SK-N-SH (cell line): ENCODE results near the gene FAM184B. TPM values are rescaled to one million over a fixed set of nuclear protein-coding genes. Genes with fewer than 3 reads are reported as not detected.

Experiments
- CTCF ChIA-PET: fragments of 300-600, 350-600 bp; formaldehyde crosslinking; extraction: SDS; loops from one replicate; lab custom pipeline; 2021; lab: Yijun Ruan, JAX
- POLR2A ChIA-PET: fragments of 350-600 bp; sonication (Branson Sonifier 250); formaldehyde crosslinking; extraction: SDS; loops from one replicate; lab custom pipeline; 2020; ENCODE audit warnings: antibody characterized with exemption, inconsistent platforms; lab: Yijun Ruan, JAX
- DNase-seq: peaks from one replicate; pipeline ENCODE4 v3.0.0; 2012
- H2AFZ ChIP-seq: fragments of 200-600 bp; sonication (generic); 2 replicates; pipeline ENCODE4 v1.8.1; 2016; ENCODE audit warnings: antibody characterized with exemption, mild to moderate bottlenecking, low read depth
- H3F3A ChIP-seq: fragments of 200-600 bp; sonication (generic); replicated peaks from 2 replicates; pipeline ENCODE3; 2016; ENCODE audit warnings: antibody characterized with exemption, mild to moderate bottlenecking; ENCODE audit not compliant: insufficient read depth
- H3K27ac ChIP-seq, 2 experiments: fragments of 200-500 bp in 1 of 2; fragments of 200-600 bp in 1 of 2; sonication (Bioruptor generic) in 1 of 2; sonication (generic), shearing (Covaris generic) in 1 of 2; 2 replicates each; pipeline versions ENCODE4 v1.5.1 to v1.6.1; 2014 to 2016; ENCODE audit warnings: low read depth in 2 of 2, inconsistent platforms in 1 of 2, low read length in 1 of 2, mild to moderate bottlenecking in 1 of 2, mixed read lengths in 1 of 2
- H3K27me3 ChIP-seq: fragments of 200-600 bp; sonication (generic), shearing (Covaris generic); 2 replicates; pipeline ENCODE4 v1.6.1; 2016; ENCODE audit warnings: mixed run types; ENCODE audit not compliant: insufficient read depth
- H3K36me3 ChIP-seq, 2 experiments: fragments of 200-500 bp in 1 of 2; fragments of 200-600 bp in 1 of 2; sonication (Bioruptor generic) in 1 of 2; sonication (generic) in 1 of 2; replicated peaks in 1 of 2; 2 replicates each; pipeline versions ENCODE3 to v1.5.1; 2014 to 2016; ENCODE audit warnings: low read length in 1 of 2, mild to moderate bottlenecking in 1 of 2; ENCODE audit not compliant: insufficient read depth in 2 of 2, control insufficient read depth in 1 of 2
- H3K4me1 ChIP-seq, 2 experiments: fragments of 200-500 bp in 1 of 2; fragments of 200-600 bp in 1 of 2; sonication (Bioruptor generic) in 1 of 2; sonication (generic), shearing (Covaris generic) in 1 of 2; 2 replicates each; pipeline versions ENCODE4 v1.5.1 to v1.6.1; 2014 to 2016; ENCODE audit warnings: low read depth in 1 of 2, low read length in 1 of 2, mixed run types in 1 of 2; ENCODE audit not compliant: insufficient read depth in 2 of 2, control insufficient read depth in 1 of 2
- H3K4me2 ChIP-seq: fragments of 200-600 bp; sonication (generic), shearing (Covaris generic); 2 replicates; pipeline ENCODE4 v1.6.1; 2017; ENCODE audit warnings: mixed run types
- H3K4me3 ChIP-seq, 2 experiments: fragments of 200-500 bp in 1 of 2; fragments of 200-600 bp in 1 of 2; sonication (Bioruptor generic) in 1 of 2; sonication (generic), shearing (Covaris generic) in 1 of 2; 2 replicates each; pipeline versions ENCODE4 v1.5.1 to v1.8.1; 2014 to 2016; ENCODE audit warnings: low read depth in 2 of 2, inconsistent platforms in 1 of 2, low read length in 1 of 2, mild to moderate bottlenecking in 1 of 2, mixed read lengths in 1 of 2, moderate library complexity in 1 of 2
- H3K79me2 ChIP-seq: fragments of 200-600 bp; sonication (generic); 2 replicates; pipeline ENCODE4 v1.8.1; 2017; ENCODE audit warnings: mild to moderate bottlenecking; ENCODE audit not compliant: insufficient read depth
- H3K9ac ChIP-seq: fragments of 200-600 bp; sonication (generic); 2 replicates; pipeline ENCODE4 v1.6.1; 2017; ENCODE audit warnings: mixed run types
- H3K9me2 ChIP-seq: fragments of 200-600 bp; sonication (generic); 2 replicates; pipeline ENCODE4 v1.6.1; 2017; ENCODE audit warnings: mixed run types
- H3K9me3 ChIP-seq: fragments of 200-600 bp; sonication (generic); 2 replicates; pipeline ENCODE4 v1.6.1; 2017; ENCODE audit warnings: mixed run types, mild to moderate bottlenecking, moderate library complexity
- H4K20me1 ChIP-seq: fragments of 200-600 bp; sonication (generic); 2 replicates; pipeline ENCODE4 v1.6.1; 2017; ENCODE audit warnings: mild to moderate bottlenecking, mixed run types; ENCODE audit not compliant: insufficient read depth
- CHD2 ChIP-seq: fragments of 150-350 bp; IDR thresholded peaks from 2 replicates; pipeline ENCODE4 v1.6.1; 2018; ENCODE audit warnings: low read length; ENCODE audit not compliant: partially characterized antibody
- CTCF ChIP-seq: fragments of 200-600 bp; sonication (generic); IDR thresholded peaks from 2 replicates; pipeline ENCODE4 v1.6.1; 2017; ENCODE audit warnings: antibody characterized with exemption, mild to moderate bottlenecking, moderate library complexity
- FOXM1 ChIP-seq: IDR thresholded peaks from 2 replicates; pipeline ENCODE4 v1.4.0; 2012; ENCODE audit warnings: low read depth, mild to moderate bottlenecking
- RAD21 ChIP-seq: IDR thresholded peaks from 2 replicates; pipeline ENCODE4 v1.6.1; 2012; ENCODE audit warnings: mild to moderate bottlenecking, low read length
- RXRA ChIP-seq: IDR thresholded peaks from 2 replicates; pipeline ENCODE4 v1.4.0; 2012; ENCODE audit warnings: low read depth, mild to moderate bottlenecking, borderline replicate concordance
- TAF1 ChIP-seq: IDR thresholded peaks from 2 replicates; pipeline ENCODE4 v1.6.1; 2012; ENCODE audit warnings: low read depth, mild to moderate bottlenecking, low read length, moderate library complexity, borderline replicate concordance
- TEAD4 ChIP-seq: IDR thresholded peaks from 2 replicates; pipeline ENCODE4 v1.4.0; 2012; ENCODE audit warnings: mild to moderate bottlenecking, borderline replicate concordance; ENCODE audit not compliant: insufficient read depth
- WGBS: methylation state at CpG from one replicate; pipeline ENCODE4 v1.1.6; 2017; ENCODE audit warnings: low lambda C conversion rate; 5-methylcytosine and 5-hydroxymethylcytosine counted together
- polyA plus RNA-seq, 3 experiments: library from polyadenylated mRNA; depleted of rRNA; stranded (reverse); fragments of >200 nt; gene quantifications; 2 replicates each; pipeline ENCODE4 v1.2.3, GENCODE V29; 2012
- TF ChIP-seq, protein P1 (sequence below): IDR thresholded peaks from 2 replicates; pipeline ENCODE4 v1.4.0; 2012; ENCODE audit warnings: low read depth, borderline replicate concordance

Gene FAM184B
- polyA plus RNA-seq, 1 of the 3 experiments (the other 2 are of a cell fraction), result not detected

- H3K27ac ChIP-seq, result peak overlapping the region in 1 of 2 experiments; percentile 31; a peak in 1 of 4 replicates
- H3F3A ChIP-seq, result no peaks in the 10 kb centered on the region
- no peaks in the 10 kb centered on the region; a peak in 1 of 4 replicates for H3K4me1 ChIP-seq
- POLR2A ChIA-PET, result no interaction called here
- H3K79me2 ChIP-seq, result no peaks in the 10 kb centered on the region
- DNase-seq, result peak; percentile 39
- no peaks in the 10 kb centered on the region for H3K9me2 ChIP-seq
- no peaks in the 10 kb centered on the region for H3K27me3 ChIP-seq
- H3K4me3 ChIP-seq, result no peak overlapping the region
- no peaks in the 10 kb centered on the region for H3K36me3 ChIP-seq
- no peaks in the 10 kb centered on the region for H3K9me3 ChIP-seq
- no peaks in the 10 kb centered on the region for H4K20me1 ChIP-seq
- TF ChIP-seq CTCF (no peak), TEAD4 (no peak), CHD2 (no peak), RXRA (no peak), TAF1 (no peak)
- TF ChIP-seq, protein P1, sequence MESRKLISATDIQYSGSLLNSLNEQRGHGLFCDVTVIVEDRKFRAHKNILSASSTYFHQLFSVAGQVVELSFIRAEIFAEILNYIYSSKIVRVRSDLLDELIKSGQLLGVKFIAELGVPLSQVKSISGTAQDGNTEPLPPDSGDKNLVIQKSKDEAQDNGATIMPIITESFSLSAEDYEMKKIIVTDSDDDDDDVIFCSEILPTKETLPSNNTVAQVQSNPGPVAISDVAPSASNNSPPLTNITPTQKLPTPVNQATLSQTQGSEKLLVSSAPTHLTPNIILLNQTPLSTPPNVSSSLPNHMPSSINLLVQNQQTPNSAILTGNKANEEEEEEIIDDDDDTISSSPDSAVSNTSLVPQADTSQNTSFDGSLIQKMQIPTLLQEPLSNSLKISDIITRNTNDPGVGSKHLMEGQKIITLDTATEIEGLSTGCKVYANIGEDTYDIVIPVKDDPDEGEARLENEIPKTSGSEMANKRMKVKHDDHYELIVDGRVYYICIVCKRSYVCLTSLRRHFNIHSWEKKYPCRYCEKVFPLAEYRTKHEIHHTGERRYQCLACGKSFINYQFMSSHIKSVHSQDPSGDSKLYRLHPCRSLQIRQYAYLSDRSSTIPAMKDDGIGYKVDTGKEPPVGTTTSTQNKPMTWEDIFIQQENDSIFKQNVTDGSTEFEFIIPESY, result no peak
- CTCF ChIA-PET, result no interaction called here
- H2AFZ ChIP-seq, result no peak overlapping the region
- no peak overlapping the region for H3K4me2 ChIP-seq
- 53% methylated on average over 3 of the region's 3 CpGs for WGBS
- H3K9ac ChIP-seq, result no peak overlapping the region
Measured at GRCh38 chr4:17763416-17763815, 18.0 kb downstream of the FAM184B start.

DNA sequence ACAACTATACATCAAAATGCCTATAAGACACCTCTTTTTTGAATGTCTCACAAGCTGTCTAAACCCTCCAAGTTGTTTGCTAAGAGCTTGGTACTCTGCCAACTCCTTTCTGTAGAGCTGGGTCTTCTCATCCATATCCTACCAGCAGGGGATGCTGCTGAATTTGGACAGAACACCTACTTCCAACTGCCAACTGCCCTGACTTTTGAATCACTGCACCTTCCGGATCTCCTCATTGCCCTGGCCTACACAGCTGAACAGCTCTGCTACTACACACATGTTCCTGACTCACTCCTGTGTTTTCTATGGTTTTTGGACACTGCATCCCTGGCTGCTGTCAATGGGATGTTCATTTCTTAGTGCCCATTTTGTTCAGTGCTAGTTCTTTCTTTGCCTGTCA lies 18.7 kb downstream of the FAM184B start:
- no peak for DNase-seq
- Histone ChIP-seq H3K27me3 (no peaks in the 10 kb centered on the region), H3K9ac (no peak overlapping the region), H3F3A (no peaks in the 10 kb centered on the region), H3K4me2 (no peak overlapping the region), H3K4me1 (no peaks in the 10 kb centered on the region; a peak in 1 of 4 replicates), H3K4me3 (no peak overlapping the region), H4K20me1 (no peaks in the 10 kb centered on the region), H3K9me2 (no peaks in the 10 kb centered on the region), H3K9me3 (no peaks in the 10 kb centered on the region), H3K79me2 (no peaks in the 10 kb centered on the region), H3K27ac (peak overlapping the region in 1 of 2 experiments; percentile 4; a peak in 1 of 4 replicates), H3K36me3 (no peaks in the 10 kb centered on the region), H2AFZ (no peak overlapping the region)
- POLR2A ChIA-PET, result no interaction called here
- CTCF ChIA-PET, result interaction anchor here (1.1 kb wide), 1 partner anchor 10 kb away, joined by 3 read pairs; no protein-coding TSS in a partner anchor
- 73% methylated on average over 1 of the region's 1 CpG for WGBS
- TF ChIP-seq FOXM1, result no peak
- peak; percentile 20; the same call in 1 of the 2 replicates for TF ChIP-seq RAD21
- no peak for TF ChIP-seq CHD2
